Activated B cell treated with CpG ODN at 0.5 μM for 24 hours (primary cell): ENCODE results near the gene TSPEAR. TPM values are rescaled to one million over a fixed set of nuclear protein-coding genes. Genes with fewer than 3 reads are reported as not detected.

Source experiments
- ATAC-seq: fragments of 200-7000 bp; cut with Tn5 transposase; one replicate; pipeline ENCODE4 v1.10.0; 2021; ENCODE audit warnings: low read depth, mild to moderate bottlenecking, moderate library complexity
- CTCF ChIA-PET: fragments of 350-600 bp; sonication (Branson Sonifier 250); formaldehyde crosslinking; loops from one replicate; lab custom pipeline; 2021; ENCODE audit warnings: antibody characterized with exemption; lab: Charles Lee
- POLR2A ChIA-PET: fragments of 350-600 bp; sonication (Branson Sonifier 250); formaldehyde crosslinking; loops from one replicate; lab custom pipeline; 2021; ENCODE audit warnings: antibody characterized with exemption; lab: Charles Lee
- DNase-seq: peaks from one replicate; pipeline ENCODE4 v3.0.0; 2022
- H3K27ac Mint-ChIP-seq: one replicate; pipeline ENCODE4 v1.8.0; 2020; ENCODE audit warnings: mixed read lengths
- H3K27me3 Mint-ChIP-seq: one replicate; pipeline ENCODE4 v1.8.0; 2021; ENCODE audit warnings: mixed read lengths
- H3K36me3 Mint-ChIP-seq: one replicate; pipeline ENCODE4 v1.8.0; 2021; ENCODE audit warnings: low read depth, mixed read lengths
- H3K4me1 Mint-ChIP-seq: one replicate; pipeline ENCODE4 v1.8.0; 2021; ENCODE audit warnings: mixed read lengths
- H3K4me3 Mint-ChIP-seq: one replicate; pipeline ENCODE4 v1.8.0; 2020; ENCODE audit warnings: mild to moderate bottlenecking, mixed read lengths
- H3K9me3 Mint-ChIP-seq: one replicate; pipeline ENCODE4 v1.8.0; 2020; ENCODE audit warnings: mixed read lengths
- CTCF ChIP-seq: fragments of 200-600 bp; IDR thresholded peaks from one replicate; pipeline ENCODE4 v1.8.0; 2022; ENCODE audit warnings: antibody characterized with exemption, mild to moderate bottlenecking
- intact Hi-C: fragments of 100-400 bp; cut with micrococcal nuclease; formaldehyde crosslinking; loops from one replicate; pipeline ENCODE4 v1.15.1; 2024
- total RNA-seq: library from RNA; stranded (reverse); gene quantifications from 2 replicates; pipeline ENCODE4 v1.2.3, GENCODE V29; 2022

TSPEAR gene
- total RNA-seq, 1 donor from 2014 or later = not detected

DNA sequence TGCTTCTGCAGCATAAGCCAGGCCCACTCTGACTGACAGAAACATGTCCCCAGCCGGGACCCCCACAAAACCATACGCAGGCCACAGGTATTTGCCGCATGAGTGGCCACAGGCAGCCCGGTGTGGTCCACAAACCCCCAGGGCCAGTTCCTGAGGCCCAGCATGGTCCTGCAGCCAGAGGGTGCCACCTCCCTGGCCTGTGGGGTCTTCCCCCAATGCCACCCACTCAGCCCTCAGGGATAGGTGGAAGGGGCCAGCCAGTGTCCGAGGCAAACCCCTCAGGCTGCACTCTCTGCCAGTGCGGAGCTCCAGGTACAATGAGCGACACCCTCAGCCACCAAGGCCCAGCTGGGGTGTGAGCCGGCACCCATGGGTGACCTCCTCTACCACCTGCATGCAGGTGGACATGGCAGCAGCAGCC is 46.8 kb upstream of the TSPEAR start:
- CTCF ChIA-PET = no interaction called here
- no peak overlapping the region for H3K27ac Mint-ChIP-seq
- TF ChIP-seq CTCF = no peak
- no peak for ATAC-seq
- H3K4me3 Mint-ChIP-seq = no peak overlapping the region
- H3K4me1 Mint-ChIP-seq = no peaks in the 10 kb centered on the region
- no peak for DNase-seq
- H3K27me3 Mint-ChIP-seq = no peaks in the 10 kb centered on the region
- POLR2A ChIA-PET = no interaction called here
- no peaks in the 10 kb centered on the region for H3K9me3 Mint-ChIP-seq
- H3K36me3 Mint-ChIP-seq = no peaks in the 10 kb centered on the region
- intact Hi-C loops = no loop called here

DNA sequence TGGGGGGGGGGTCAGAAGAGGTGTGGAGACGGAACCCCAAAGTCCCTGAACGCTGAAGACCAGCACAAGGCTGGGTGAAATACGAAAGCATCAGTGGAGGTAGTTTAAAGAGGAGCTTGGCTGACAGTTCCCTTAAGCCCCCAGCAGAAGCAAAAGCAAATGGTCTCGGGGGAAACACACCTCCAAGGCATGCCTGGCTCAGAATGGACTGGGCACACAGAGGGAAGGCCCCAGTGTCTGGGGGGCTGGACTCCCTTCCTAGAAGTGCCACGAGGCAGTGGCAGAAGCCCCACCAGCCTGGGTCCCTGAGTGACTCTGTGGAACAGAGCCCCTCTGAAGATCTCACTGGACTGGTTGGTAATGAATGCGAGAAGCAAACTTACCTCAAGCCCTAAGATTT is 46.4 kb upstream of the TSPEAR start:
- no peak overlapping the region for H3K4me3 Mint-ChIP-seq
- TF ChIP-seq CTCF = no peak
- no peaks in the 10 kb centered on the region for H3K9me3 Mint-ChIP-seq
- DNase-seq (no peak), ATAC-seq (no peak)
- H3K27me3 Mint-ChIP-seq = no peaks in the 10 kb centered on the region
- no peak overlapping the region for H3K27ac Mint-ChIP-seq
- CTCF ChIA-PET = no interaction called here
- no peaks in the 10 kb centered on the region for H3K36me3 Mint-ChIP-seq
- H3K4me1 Mint-ChIP-seq = no peaks in the 10 kb centered on the region
- POLR2A ChIA-PET = no interaction called here
- intact Hi-C loops = no loop called here

GRCh38 chr21:44756423-44757185 is 45.2 kb upstream of the TSPEAR start:
- Mint-ChIP-seq H3K36me3 (no peaks in the 10 kb centered on the region), H3K4me1 (no peaks in the 10 kb centered on the region), H3K27ac (no peak overlapping the region), H3K27me3 (peaks cover 2% of the 10 kb centered on the region), H3K9me3 (no peaks in the 10 kb centered on the region), H3K4me3 (no peak overlapping the region)
- ChIA-PET CTCF (interaction anchor here (2.1 kb wide), 1 partner anchor 33 kb away, joined by 5 read pairs; no protein-coding TSS in a partner anchor), POLR2A (no interaction called here)
- no peak for TF ChIP-seq CTCF
- intact Hi-C loops = no loop called here
- ATAC-seq (no peak), DNase-seq (no peak)

DNA sequence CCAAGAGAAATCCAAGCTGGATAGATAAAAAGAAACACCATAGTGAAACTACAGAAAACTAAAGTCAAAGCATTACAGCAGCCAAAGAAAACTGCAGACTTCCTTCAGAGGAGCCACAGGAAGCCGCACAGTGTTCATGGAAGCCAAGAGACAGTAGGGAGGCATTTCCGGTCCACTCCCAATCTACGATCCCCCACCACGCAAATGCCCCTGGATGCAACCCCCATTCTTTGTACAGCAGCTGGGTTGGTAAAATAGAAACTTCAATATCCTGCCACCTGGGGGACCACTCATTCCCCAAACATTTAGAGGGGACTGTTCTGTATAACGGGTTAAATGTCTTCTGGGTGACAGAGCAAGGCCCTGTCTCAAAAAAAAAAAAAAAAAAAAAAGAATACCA is 43.9 kb upstream of the TSPEAR start:
- no peaks in the 10 kb centered on the region for H3K4me1 Mint-ChIP-seq
- DNase-seq (no peak), ATAC-seq (no peak)
- H3K27ac Mint-ChIP-seq = no peak overlapping the region
- no peak for TF ChIP-seq CTCF
- CTCF ChIA-PET = interaction anchor here (1.2 to 2.1 kb wide), 2 partner anchors 34 to 39 kb away, joined by 5 to 11 read pairs; no protein-coding TSS in a partner anchor
- no peaks in the 10 kb centered on the region for H3K36me3 Mint-ChIP-seq
- intact Hi-C loops = loop anchor here (1.0 kb wide), 1 partner anchor 38 kb away; no protein-coding TSS in a partner anchor
- H3K4me3 Mint-ChIP-seq = no peak overlapping the region
- peaks cover 10% of the 10 kb centered on the region for H3K27me3 Mint-ChIP-seq
- H3K9me3 Mint-ChIP-seq = no peaks in the 10 kb centered on the region
- POLR2A ChIA-PET = no interaction called here

DNA sequence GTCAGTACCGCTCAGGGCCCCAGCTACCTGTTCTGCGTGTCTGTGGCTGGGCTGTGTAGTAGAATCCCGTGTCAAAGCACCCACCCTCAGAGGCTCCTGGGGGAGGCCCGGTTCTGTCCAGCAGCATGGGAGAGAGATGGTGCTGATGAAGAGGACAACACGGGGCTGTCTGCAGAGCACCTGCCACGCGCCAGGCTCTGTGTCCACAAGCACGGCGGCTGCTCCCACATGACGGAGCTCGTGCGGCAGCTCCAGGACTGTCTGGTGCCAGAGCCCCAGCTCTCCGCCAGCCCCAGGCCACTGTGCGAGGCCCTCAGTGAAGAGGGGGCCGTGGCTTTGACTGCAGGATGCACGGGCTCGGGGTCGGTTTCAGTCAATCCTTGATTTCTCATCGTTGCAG is 42.0 kb upstream of the TSPEAR start:
- intact Hi-C loops = no loop called here
- H3K27ac Mint-ChIP-seq = no peak overlapping the region
- DNase-seq (no peak), ATAC-seq (no peak)
- H3K4me1 Mint-ChIP-seq = no peaks in the 10 kb centered on the region
- no peak for TF ChIP-seq CTCF
- peaks cover 15% of the 10 kb centered on the region for H3K27me3 Mint-ChIP-seq
- no peaks in the 10 kb centered on the region for H3K9me3 Mint-ChIP-seq
- H3K4me3 Mint-ChIP-seq = no peak overlapping the region
- no peaks in the 10 kb centered on the region for H3K36me3 Mint-ChIP-seq
- CTCF ChIA-PET = interaction anchor here (0.8 kb wide), 1 partner anchor 243 kb away, joined by 3 read pairs; no protein-coding TSS in a partner anchor
- POLR2A ChIA-PET = no interaction called here
